Psoas muscle (tissue), 8 donors: ENCODE measurements around the gene SACM1L. TPM values are rescaled to one million over a fixed set of nuclear protein-coding genes. Genes with fewer than 3 reads are reported as not detected.

ENCODE experiments used
- ATAC-seq, 4 donors: fragments of 200-7000 bp; cut with Tn5 transposase; one replicate each; pipeline ENCODE4 v1.9.1; 2020; ENCODE audit warnings: moderate library complexity in 3 of 4, mild to moderate bottlenecking in 2 of 4
- DNase-seq, 2 donors: peaks; one replicate each; pipeline ENCODE4 v3.0.0-alpha.2; 2020
- H3K27ac ChIP-seq: fragments of 200-600 bp; one replicate; pipeline ENCODE4 v1.8.0; 2022
- H3K27me3 ChIP-seq, 3 donors: fragments of 200-600 bp in 1 of 3; one replicate each; pipeline versions ENCODE4 v1.6.1 to v1.8.0; 2013 to 2022; ENCODE audit warnings: low read length in 2 of 3, mild to moderate bottlenecking in 2 of 3, moderate library complexity in 1 of 3; ENCODE audit not compliant: insufficient read depth in 3 of 3
- H3K36me3 ChIP-seq, 2 donors: fragments of 200-600 bp in 1 of 2; one replicate each; pipeline versions ENCODE4 v1.6.1 to v1.8.0; 2013 to 2022; ENCODE audit warnings: low read depth in 1 of 2, mild to moderate bottlenecking in 1 of 2, moderate library complexity in 1 of 2; ENCODE audit not compliant: insufficient read depth in 1 of 2
- H3K4me1 ChIP-seq: fragments of 200-600 bp; one replicate; pipeline ENCODE4 v1.8.0; 2022
- H3K4me3 ChIP-seq: fragments of 200-600 bp; one replicate; pipeline ENCODE4 v1.8.0; 2022; ENCODE audit warnings: mild to moderate bottlenecking
- H3K9me3 ChIP-seq: fragments of 200-600 bp; one replicate; pipeline ENCODE4 v1.8.0; 2022
- WGBS, 3 donors: extraction: QIAGEN DNeasy Blood & Tissue Kit; methylation state at CpG; one replicate each; pipeline versions ENCODE4 v1.1.6 to v1.1.7; 2013; 5-methylcytosine and 5-hydroxymethylcytosine counted together
- intact Hi-C, 2 donors: fragments of 100-400 bp; cut with DNase I; formaldehyde crosslinking; loops; one replicate each; pipeline versions ENCODE4 v1.11.0 to v1.14.2; 2022
- polyA plus RNA-seq, 3 donors: library from polyadenylated mRNA; stranded (reverse); fragments of 200-250 nt; gene quantifications; one replicate each; pipeline ENCODE4 v1.2.3, GENCODE V29; 2013
- total RNA-seq, 4 donors: library from RNA; stranded (reverse); fragmentation: NEBNext Ultra II Directional in 2 of 4; extraction: Animal tissue kit (Norgen Biotek cat#: 25700) in 2 of 4; gene quantifications; one replicate each; pipeline versions ENCODE4 v1.2.1 to v1.2.4, GENCODE V29; 2021 to 2023
- TF ChIP-seq, protein P1 (sequence below): fragments of 200-600 bp; IDR thresholded peaks from one replicate; pipeline ENCODE4 v1.8.0; 2022; ENCODE audit warnings: antibody characterized with exemption
- donor health status: healthy with polysubstance abuse.
- donor health status: DM: no; HTN: no; CAD: no; lungs with moderate emphysema.
- donor health status: Bipolar disorder and iron deficiency.
- donor health status: healthy.
- donor health status: DM: yes; HTN: yes; CAD: no.
- donor health status: DM: no; HTN: no; CAD: no.
- donor health status: DM: no; HTN: no; CAD: no.
- donor health status: DM: yes; HTN: yes; CAD: no.

The SACM1L gene
- total and polyA plus RNA-seq, 7 donors: 7.5 to 18.1 (median 13.8) TPM

DNA sequence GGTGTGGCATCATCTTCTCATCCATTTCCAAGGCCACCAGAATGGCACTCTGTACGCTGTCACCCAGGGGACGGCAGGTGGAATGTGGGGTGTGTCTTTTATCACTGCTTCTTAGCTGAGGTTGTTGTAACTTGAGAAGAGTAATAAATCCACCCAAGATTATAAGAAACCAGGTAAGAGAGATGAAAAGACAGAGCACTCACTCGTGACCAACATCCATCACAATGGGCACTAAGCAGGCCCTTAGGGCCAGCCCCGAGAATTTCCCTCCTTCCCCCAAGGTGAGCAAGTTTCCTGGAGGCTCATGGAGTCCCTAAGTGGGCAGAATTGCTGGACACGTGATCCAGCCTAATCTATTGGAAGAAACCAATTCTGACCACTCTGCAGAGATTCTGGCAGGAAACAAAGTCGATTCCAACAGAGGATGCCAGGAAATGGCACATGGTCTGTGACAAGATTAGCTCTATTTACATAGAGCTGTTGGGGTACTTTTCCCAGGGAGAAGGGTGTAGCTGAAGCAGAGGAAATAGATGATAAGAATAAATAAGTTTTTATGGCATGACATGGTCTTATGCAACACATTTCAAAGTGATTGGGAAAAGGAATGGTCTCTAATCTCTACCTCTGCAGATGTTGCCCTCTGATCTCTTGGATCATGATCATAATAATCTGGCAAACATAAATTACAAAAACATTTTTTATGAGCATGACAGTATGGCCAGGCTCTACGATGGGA, 84.7 kb downstream of the SACM1L start:
- H3K36me3 ChIP-seq: no peaks in the 10 kb centered on the region
- H3K27me3 ChIP-seq: no peaks in the 10 kb centered on the region
- no peak overlapping the region for H3K27ac ChIP-seq
- DNase-seq (no peak), ATAC-seq (no peak)
- intact Hi-C loops: no loop called here
- no peak overlapping the region for H3K4me3 ChIP-seq
- TF ChIP-seq, protein P1, sequence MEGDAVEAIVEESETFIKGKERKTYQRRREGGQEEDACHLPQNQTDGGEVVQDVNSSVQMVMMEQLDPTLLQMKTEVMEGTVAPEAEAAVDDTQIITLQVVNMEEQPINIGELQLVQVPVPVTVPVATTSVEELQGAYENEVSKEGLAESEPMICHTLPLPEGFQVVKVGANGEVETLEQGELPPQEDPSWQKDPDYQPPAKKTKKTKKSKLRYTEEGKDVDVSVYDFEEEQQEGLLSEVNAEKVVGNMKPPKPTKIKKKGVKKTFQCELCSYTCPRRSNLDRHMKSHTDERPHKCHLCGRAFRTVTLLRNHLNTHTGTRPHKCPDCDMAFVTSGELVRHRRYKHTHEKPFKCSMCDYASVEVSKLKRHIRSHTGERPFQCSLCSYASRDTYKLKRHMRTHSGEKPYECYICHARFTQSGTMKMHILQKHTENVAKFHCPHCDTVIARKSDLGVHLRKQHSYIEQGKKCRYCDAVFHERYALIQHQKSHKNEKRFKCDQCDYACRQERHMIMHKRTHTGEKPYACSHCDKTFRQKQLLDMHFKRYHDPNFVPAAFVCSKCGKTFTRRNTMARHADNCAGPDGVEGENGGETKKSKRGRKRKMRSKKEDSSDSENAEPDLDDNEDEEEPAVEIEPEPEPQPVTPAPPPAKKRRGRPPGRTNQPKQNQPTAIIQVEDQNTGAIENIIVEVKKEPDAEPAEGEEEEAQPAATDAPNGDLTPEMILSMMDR: no peak
- 54 to 61% (median 56%) methylated on average over 7 of the region's 7 CpGs for WGBS, 3 donors
- no peaks in the 10 kb centered on the region for H3K4me1 ChIP-seq
- no peaks in the 10 kb centered on the region for H3K9me3 ChIP-seq

DNA sequence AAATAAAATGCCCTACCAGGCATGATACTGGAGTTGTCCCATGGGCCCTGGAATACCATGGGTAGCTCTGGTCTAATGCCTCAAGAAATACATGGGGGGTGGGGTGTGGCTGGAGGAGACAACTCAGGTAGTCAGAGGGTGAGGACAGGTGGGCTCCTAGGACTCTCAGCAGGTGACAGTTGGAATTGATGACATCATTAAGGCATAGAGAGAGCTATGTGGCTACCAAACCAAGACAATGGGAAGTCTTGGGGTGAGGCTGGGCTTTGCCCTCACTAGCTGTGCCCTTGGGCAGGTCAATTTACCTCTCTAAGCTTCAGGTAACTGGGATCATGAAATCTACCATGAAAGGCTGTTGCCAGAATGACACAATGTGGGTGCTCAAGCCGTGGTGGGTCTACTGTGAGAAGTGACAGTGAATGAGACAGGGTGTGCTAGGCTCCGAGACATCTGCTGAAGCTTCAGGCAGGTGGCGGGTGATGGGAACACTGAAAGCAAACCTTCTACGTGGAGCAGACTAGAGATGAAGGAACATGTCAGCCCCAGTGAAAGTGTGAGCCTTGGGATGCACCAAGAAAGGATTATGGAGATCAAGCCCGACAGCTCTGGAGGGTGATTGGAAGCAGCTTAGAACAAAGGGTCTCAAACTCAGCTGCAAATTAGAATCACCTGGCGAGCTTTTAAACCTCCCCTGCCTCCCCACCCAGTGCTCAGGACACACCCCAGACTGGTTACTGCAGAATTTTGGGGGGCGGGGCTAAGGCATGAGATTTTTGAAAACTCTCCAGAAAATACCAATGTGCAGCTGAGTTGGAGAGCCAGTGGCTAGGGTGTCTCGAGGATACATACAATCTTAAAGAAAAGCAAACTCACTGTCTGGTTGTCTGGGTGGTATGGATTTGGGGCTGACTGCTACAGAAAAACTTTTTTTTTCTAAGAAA, 85.7 kb downstream of the SACM1L start:
- ATAC-seq (no peak), DNase-seq (no peak)
- H3K4me1 ChIP-seq: no peaks in the 10 kb centered on the region
- no peaks in the 10 kb centered on the region for H3K27me3 ChIP-seq
- H3K27ac ChIP-seq: no peak overlapping the region
- H3K9me3 ChIP-seq: no peaks in the 10 kb centered on the region
- 73 to 81% (median 76%) methylated on average over 8 of the region's 8 CpGs for WGBS, 3 donors
- H3K36me3 ChIP-seq: no peaks in the 10 kb centered on the region
- H3K4me3 ChIP-seq: no peak overlapping the region
- TF ChIP-seq, protein P1: no peak
- intact Hi-C loops: no loop called here

GRCh38 chr3:45775571-45776300, 86.5 kb downstream of the SACM1L start:
- intact Hi-C loops: no loop called here
- Histone ChIP-seq H3K9me3 (no peaks in the 10 kb centered on the region), H3K27me3 (no peaks in the 10 kb centered on the region), H3K4me3 (no peak overlapping the region), H3K27ac (no peak overlapping the region), H3K4me1 (no peaks in the 10 kb centered on the region), H3K36me3 (no peaks in the 10 kb centered on the region)
- TF ChIP-seq, protein P1: no peak
- ATAC-seq (no peak), DNase-seq (no peak)
- 87 to 90% (median 88%) methylated on average over 16 to 17 of the region's 17 CpGs for WGBS, 3 donors

GRCh38 chr3:45776301-45776595, 87.1 kb downstream of the SACM1L start:
- no peaks in the 10 kb centered on the region for H3K27me3 ChIP-seq
- ATAC-seq: no peak
- H3K4me1 ChIP-seq: no peaks in the 10 kb centered on the region
- 65 to 88% (median 83%) methylated on average over 3 of the region's 3 CpGs for WGBS, 3 donors
- H3K27ac ChIP-seq: no peak overlapping the region
- no peaks in the 10 kb centered on the region for H3K36me3 ChIP-seq
- H3K9me3 ChIP-seq: no peaks in the 10 kb centered on the region
- TF ChIP-seq, protein P1: no peak
- intact Hi-C loops: no loop called here
- no peak overlapping the region for H3K4me3 ChIP-seq
- no peak for DNase-seq
